Activated CD4-positive, alpha-beta memory T cell treated with anti-CD3 and anti-CD28 coated beads for 36 hours (primary cell): Measurements from ENCODE around the gene NKAIN4. TPM values are rescaled to one million over a fixed set of nuclear protein-coding genes. Genes with fewer than 3 reads are reported as not detected.

Experiments
- CTCF ChIA-PET: fragments of 350-600 bp; sonication (Branson Sonifier 250); formaldehyde crosslinking; loops from one replicate; lab custom pipeline; 2021; ENCODE audit warnings: antibody characterized with exemption, inconsistent platforms; lab: Charles Lee
- POLR2A ChIA-PET: fragments of 350-600 bp; sonication (Branson Sonifier 250); formaldehyde crosslinking; loops from one replicate; lab custom pipeline; 2021; ENCODE audit warnings: antibody characterized with exemption; lab: Charles Lee
- DNase-seq: peaks from one replicate; pipeline ENCODE4 v3.0.0-alpha.2; 2020
- H3K27ac Mint-ChIP-seq: one replicate; pipeline ENCODE4 v1.8.0; 2021; ENCODE audit warnings: mixed read lengths
- H3K27me3 Mint-ChIP-seq: one replicate; pipeline ENCODE4 v1.8.0; 2021; ENCODE audit warnings: mixed read lengths
- H3K36me3 Mint-ChIP-seq: one replicate; pipeline ENCODE4 v1.8.0; 2021; ENCODE audit warnings: mixed read lengths
- H3K4me1 Mint-ChIP-seq: one replicate; pipeline ENCODE4 v1.8.0; 2021; ENCODE audit warnings: low read depth, mixed read lengths
- H3K4me3 Mint-ChIP-seq: one replicate; pipeline ENCODE4 v1.8.0; 2021; ENCODE audit warnings: mild to moderate bottlenecking, mixed read lengths
- H3K9me3 Mint-ChIP-seq: one replicate; pipeline ENCODE4 v1.8.0; 2021; ENCODE audit warnings: mixed read lengths
- intact Hi-C: fragments of 100-400 bp; cut with micrococcal nuclease; formaldehyde crosslinking; loops from one replicate; pipeline ENCODE4 v1.15.1; 2023
- total RNA-seq, 2 experiments: library from RNA; stranded (reverse); gene quantifications; one replicate each; pipeline ENCODE4 v1.2.3, GENCODE V29; 2021

The NKAIN4 gene
- total RNA-seq, 2 experiments from 2014 or later = not detected

DNA sequence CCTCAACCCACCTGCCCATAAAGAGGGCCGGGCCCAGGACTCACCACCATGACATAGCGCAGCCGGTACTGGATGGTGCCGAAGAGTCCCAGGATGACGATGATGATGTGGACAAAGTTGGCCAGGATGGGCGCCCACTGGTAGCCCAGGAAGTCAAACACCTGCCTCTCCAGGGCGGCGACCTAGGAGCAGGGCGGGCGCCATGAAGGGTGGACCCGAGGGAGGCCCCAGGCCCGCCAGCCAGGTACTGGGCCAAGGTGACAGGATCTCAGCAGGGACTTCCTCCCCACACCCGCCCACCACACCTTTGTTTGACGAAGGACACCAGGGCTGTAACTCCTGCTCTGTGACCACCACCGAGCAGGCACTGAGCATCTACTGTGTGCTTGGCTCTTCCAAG, 4.4 kb downstream of the NKAIN4 start:
- intact Hi-C loops = no loop called here
- Mint-ChIP-seq H3K27me3 (peaks cover 35% of the 10 kb centered on the region), H3K4me1 (peaks cover 3% of the 10 kb centered on the region), H3K9me3 (no peaks in the 10 kb centered on the region), H3K36me3 (no peaks in the 10 kb centered on the region), H3K4me3 (no peak overlapping the region), H3K27ac (no peak overlapping the region)
- POLR2A ChIA-PET = no interaction called here
- CTCF ChIA-PET = interaction anchor here (1.3 kb wide), 1 partner anchor 25 kb away, joined by 6 read pairs; no protein-coding TSS in a partner anchor
- no peak for DNase-seq

DNA sequence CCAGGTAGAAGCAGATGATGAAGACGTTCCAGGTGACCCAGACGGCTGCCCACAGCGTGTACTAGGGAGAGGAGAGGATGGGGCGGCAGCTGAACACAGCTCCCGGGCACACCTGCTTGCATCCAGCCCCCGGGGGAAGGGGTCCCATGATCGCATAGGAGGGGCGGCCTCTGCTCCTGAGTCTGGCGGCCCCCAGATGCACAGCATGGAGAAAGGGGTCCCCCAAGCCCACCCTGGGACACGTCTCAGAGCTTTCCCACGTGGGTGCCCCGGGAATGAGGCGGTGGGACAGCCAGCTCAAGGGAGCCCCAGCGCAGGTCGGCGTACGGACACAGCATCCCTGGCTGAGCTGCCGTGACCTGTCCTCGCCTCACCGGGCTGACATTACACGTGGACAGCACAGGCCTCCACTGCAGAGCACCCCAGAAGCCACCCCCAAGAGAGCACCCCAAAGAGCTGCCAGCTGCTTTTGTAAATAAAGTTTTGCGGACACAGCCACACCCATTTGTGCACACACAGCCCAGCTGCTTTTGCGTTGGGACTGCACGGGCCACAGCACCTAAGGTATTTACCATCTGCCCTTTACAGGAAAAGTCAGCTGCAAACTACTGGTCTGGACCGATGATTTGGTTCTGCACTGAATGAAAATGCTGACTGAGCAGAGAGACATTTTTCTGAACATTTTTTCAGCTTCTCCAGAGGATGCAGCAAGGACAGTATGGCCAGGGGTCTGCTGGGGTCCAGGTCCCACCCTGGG, 5.2 kb downstream of the NKAIN4 start:
- Mint-ChIP-seq H3K4me1 (peaks cover 3% of the 10 kb centered on the region), H3K9me3 (no peaks in the 10 kb centered on the region), H3K27ac (no peak overlapping the region), H3K36me3 (no peaks in the 10 kb centered on the region), H3K27me3 (peaks cover 33% of the 10 kb centered on the region), H3K4me3 (no peak overlapping the region)
- intact Hi-C loops = no loop called here
- DNase-seq = no peak
- ChIA-PET POLR2A (no interaction called here), CTCF (interaction anchor here (0.8 to 1.3 kb wide), 2 partner anchors 24 to 26 kb away, joined by 4 to 6 read pairs; no protein-coding TSS in a partner anchor)

DNA sequence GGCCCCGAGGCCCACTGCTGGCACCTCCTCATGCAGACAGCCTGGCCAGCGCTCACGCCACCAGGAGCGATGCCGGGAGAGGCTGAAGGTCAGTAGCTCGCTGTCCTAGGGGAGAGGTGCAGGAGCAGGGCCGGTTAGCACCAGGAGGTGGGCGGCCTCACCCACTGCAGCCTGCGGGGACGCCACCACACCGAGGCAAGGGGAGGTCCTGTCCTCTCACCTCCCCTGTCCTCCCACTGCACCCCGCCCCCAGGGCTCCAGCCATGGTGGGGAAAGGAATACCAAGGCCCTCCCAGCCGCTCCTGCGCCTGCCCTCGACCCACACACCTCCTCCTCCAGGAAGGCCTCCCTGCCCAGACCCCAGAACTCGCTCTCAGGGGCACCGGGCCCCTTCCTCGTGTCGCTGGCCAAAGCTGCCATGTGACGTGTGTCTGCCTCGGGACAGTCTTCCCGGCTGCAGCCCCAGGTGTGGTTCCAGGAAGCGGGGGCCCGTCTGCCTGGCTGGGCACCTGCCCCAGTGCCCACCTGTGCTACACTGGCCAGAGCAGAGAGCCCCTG, 6.5 kb downstream of the NKAIN4 start:
- H3K27me3 Mint-ChIP-seq = peaks cover 34% of the 10 kb centered on the region
- H3K27ac Mint-ChIP-seq = no peak overlapping the region
- no peak for DNase-seq
- H3K36me3 Mint-ChIP-seq = no peaks in the 10 kb centered on the region
- no peaks in the 10 kb centered on the region for H3K4me1 Mint-ChIP-seq
- no peak overlapping the region for H3K4me3 Mint-ChIP-seq
- ChIA-PET POLR2A (no interaction called here), CTCF (interaction anchor here (1.6 kb wide), 1 partner anchor 24 kb away, joined by 5 read pairs; no protein-coding TSS in a partner anchor)
- H3K9me3 Mint-ChIP-seq = no peaks in the 10 kb centered on the region
- intact Hi-C loops = no loop called here

DNA sequence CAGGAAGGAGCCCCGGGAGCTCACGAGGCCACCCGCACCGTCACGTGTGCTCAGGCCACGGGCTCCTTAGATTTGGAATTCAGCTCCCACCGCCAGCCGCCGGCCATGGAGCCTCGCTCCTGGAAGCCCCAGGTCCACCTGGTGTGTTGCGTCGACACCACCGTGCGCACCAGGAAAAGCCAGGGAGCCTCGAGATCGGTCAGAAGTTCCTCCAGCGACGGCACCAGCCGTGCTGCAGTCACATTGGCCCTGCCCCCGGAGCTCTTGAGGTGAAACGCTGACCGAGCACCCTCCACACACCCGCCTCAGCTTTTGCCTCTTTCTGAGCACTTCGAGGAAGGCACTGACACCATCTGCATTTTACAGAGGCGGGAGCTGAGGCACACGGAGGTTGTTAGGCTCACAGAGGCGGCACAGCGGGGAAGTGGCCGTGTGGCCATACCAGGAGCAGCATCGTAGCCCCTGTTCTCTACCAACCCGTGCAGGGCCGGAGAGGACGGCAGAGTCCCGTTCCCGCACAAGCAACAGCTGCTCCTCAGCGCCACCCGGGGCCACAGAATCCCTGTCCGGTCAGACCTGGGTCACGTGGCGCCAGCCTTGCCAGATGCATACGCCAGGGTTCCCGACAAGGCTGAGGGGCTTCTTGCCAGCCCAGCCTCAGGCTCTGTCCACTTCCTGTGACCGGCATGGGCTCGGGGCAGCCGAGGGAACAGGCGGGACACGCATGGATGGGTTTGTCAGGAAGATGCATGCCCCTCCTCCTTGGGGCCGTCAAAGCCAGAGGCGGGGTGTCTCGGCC, 7.6 kb downstream of the NKAIN4 start:
- Mint-ChIP-seq H3K4me1 (no peaks in the 10 kb centered on the region), H3K4me3 (no peak overlapping the region), H3K9me3 (no peaks in the 10 kb centered on the region), H3K27ac (no peak overlapping the region), H3K27me3 (peaks cover 34% of the 10 kb centered on the region), H3K36me3 (no peaks in the 10 kb centered on the region)
- DNase-seq = no peak
- POLR2A ChIA-PET = no interaction called here
- CTCF ChIA-PET = interaction anchor here (1.6 kb wide), 1 partner anchor 23 kb away, joined by 5 read pairs; no protein-coding TSS in a partner anchor
- intact Hi-C loops = no loop called here

DNA sequence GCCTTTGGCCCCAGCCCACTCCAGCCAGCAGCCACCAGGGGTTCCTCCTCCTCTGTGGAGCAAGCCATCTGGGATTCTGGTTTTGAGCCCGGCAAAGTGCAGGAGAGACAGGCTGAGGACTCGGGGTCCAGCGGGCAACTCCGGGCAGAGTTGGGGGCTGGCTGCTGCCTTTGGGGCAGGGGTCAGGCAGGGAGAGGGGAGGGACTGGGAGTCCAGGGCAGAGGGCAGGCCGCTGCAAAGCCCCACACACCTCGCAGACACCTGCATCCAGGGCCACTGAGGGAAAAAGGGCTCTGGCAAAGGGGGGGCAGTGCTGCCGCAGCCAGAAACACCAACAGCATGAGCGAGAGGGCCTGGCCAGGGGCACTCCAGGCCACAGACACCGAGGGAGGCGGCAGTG, 9.8 kb downstream of the NKAIN4 start:
- no peak overlapping the region for H3K27ac Mint-ChIP-seq
- peaks cover 25% of the 10 kb centered on the region for H3K27me3 Mint-ChIP-seq
- no peak overlapping the region for H3K4me3 Mint-ChIP-seq
- CTCF ChIA-PET = no interaction called here
- no peaks in the 10 kb centered on the region for H3K36me3 Mint-ChIP-seq
- H3K4me1 Mint-ChIP-seq = no peaks in the 10 kb centered on the region
- no peaks in the 10 kb centered on the region for H3K9me3 Mint-ChIP-seq
- DNase-seq = no peak
- intact Hi-C loops = no loop called here
- POLR2A ChIA-PET = no interaction called here

DNA sequence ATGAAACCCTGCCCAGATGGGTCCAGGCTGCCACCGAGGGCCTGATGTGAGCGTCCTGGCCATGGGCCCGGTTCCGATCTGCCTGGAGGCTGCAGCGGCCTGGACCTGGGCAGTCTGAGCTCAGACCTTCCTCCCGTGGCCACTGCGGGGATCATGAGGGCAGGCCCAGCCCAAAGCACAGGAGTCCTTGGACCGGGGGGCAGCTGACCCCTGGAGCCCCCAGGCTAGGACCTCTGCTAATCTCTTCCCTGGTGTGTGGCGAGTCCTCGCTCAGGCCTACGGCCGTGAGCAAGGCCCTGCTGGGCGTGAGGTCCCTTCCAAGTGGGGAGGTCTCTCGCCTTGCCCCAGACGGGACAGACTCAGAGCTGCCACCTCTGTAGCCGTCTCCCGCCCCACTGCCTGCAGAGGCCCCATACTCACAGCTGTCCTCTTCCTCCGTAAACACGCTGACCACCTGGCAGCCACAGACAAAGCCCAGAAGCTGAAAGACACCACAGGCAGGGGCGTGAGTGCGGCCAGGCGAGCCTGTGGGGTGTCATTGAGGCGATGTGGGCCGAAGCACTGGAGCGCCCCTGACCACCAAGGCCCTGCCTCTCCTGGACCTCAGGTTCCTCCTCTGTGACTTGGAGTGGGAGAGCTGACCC, 10.5 kb downstream of the NKAIN4 start:
- no peak overlapping the region for H3K27ac Mint-ChIP-seq
- CTCF ChIA-PET = no interaction called here
- no peak overlapping the region for H3K4me3 Mint-ChIP-seq
- no peaks in the 10 kb centered on the region for H3K4me1 Mint-ChIP-seq
- POLR2A ChIA-PET = no interaction called here
- no peak for DNase-seq
- H3K36me3 Mint-ChIP-seq = no peaks in the 10 kb centered on the region
- peaks cover 18% of the 10 kb centered on the region for H3K27me3 Mint-ChIP-seq
- H3K9me3 Mint-ChIP-seq = no peaks in the 10 kb centered on the region
- intact Hi-C loops = no loop called here

DNA sequence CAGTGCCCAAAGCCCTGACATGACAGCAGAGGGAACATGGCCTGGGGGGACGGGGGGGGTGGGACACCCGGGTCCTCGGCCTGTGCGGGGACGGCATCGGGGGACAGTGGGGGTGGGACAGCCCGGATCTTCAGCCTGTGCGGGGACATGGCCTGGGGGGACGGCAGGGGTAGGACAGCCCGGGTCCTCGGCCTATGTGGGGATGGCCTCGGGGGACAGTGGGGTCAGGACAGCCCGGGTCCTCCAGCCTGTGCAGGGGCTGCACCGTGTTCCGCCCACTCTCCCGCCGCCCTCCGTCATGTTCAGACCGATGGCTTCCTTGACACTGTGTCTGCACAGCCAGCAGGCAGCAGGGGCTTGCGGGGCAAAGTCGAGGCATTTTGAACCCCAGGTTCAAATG, 11.5 kb downstream of the NKAIN4 start:
- intact Hi-C loops = no loop called here
- Mint-ChIP-seq H3K4me1 (no peaks in the 10 kb centered on the region), H3K36me3 (no peaks in the 10 kb centered on the region), H3K4me3 (no peak overlapping the region), H3K27ac (no peak overlapping the region), H3K9me3 (no peaks in the 10 kb centered on the region), H3K27me3 (peaks cover 13% of the 10 kb centered on the region)
- no peak for DNase-seq
- ChIA-PET CTCF (no interaction called here), POLR2A (no interaction called here)

DNA sequence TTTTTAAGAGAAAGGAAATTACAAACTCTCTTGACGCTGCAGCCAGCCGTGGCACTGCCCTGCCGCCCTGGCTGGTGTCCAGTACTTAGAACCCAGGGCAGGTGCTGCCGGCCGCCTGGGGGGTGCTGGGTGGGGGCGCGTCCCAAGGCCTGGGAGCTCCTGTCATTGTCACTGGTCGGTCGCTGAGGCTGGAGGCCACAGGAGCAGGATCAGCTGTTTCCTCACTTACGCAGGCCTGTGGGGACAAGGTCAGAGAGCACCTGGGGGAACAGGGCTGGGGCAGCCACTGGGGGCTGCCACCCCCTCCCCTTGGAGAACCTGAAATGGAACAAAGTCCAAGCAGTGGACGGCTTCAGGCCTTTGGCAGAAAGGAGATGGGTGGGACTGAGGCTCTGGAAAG, 13.0 kb downstream of the NKAIN4 start:
- peaks cover 13% of the 10 kb centered on the region for H3K27me3 Mint-ChIP-seq
- ChIA-PET CTCF (interaction anchor here (1.0 to 2.8 kb wide), 2 partner anchors 12 to 18 kb away, joined by 3 to 8 read pairs; no protein-coding TSS in a partner anchor), POLR2A (no interaction called here)
- no peak overlapping the region for H3K27ac Mint-ChIP-seq
- H3K9me3 Mint-ChIP-seq = no peaks in the 10 kb centered on the region
- no peak for DNase-seq
- no peak overlapping the region for H3K4me3 Mint-ChIP-seq
- intact Hi-C loops = no loop called here
- no peaks in the 10 kb centered on the region for H3K4me1 Mint-ChIP-seq
- no peaks in the 10 kb centered on the region for H3K36me3 Mint-ChIP-seq

DNA sequence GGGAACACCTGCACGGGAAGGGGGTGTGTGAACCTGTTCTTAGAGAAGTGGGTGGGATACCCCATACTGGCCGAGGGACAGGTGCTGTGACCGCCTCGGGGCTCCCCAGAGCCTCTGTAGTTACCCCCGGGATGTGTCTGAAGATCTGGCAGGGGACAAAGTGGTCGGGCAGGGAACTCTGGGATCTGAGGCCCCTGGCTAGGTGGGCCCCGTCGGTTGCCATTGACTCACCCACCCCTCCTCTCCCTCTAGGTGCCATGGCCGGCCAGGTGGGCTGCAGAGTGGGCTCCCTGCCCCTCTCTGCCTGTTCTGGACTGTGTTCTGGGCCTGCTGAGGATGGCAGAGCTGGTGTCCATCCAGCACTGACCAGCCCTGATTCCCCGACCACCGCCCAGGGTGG, 14.3 kb downstream of the NKAIN4 start:
- peaks cover 7% of the 10 kb centered on the region for H3K27me3 Mint-ChIP-seq
- H3K36me3 Mint-ChIP-seq = no peaks in the 10 kb centered on the region
- ChIA-PET CTCF (interaction anchor here (2.8 kb wide), 1 partner anchor 16 kb away, joined by 8 read pairs; no protein-coding TSS in a partner anchor), POLR2A (no interaction called here)
- intact Hi-C loops = no loop called here
- H3K4me1 Mint-ChIP-seq = no peaks in the 10 kb centered on the region
- no peak overlapping the region for H3K4me3 Mint-ChIP-seq
- no peaks in the 10 kb centered on the region for H3K9me3 Mint-ChIP-seq
- no peak for DNase-seq
- H3K27ac Mint-ChIP-seq = no peak overlapping the region

DNA sequence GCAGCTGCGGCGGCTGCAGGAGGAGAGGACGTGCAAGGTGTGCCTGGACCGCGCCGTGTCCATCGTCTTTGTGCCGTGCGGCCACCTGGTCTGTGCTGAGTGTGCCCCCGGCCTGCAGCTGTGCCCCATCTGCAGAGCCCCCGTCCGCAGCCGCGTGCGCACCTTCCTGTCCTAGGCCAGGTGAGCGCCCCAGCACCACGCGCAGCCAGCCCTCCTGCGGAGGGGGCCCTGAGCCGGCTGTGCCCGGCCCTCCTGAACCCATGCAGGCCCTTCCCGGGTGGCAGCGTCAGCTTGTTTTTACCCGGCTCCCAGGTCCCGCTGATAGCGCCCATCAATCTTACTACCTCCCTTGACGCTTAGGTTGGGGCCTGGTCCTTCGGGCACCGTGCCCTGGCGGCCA, 14.8 kb downstream of the NKAIN4 start:
- CTCF ChIA-PET = interaction anchor here (2.8 kb wide), 1 partner anchor 16 kb away, joined by 8 read pairs; no protein-coding TSS in a partner anchor
- intact Hi-C loops = no loop called here
- H3K4me3 Mint-ChIP-seq = no peak overlapping the region

DNA sequence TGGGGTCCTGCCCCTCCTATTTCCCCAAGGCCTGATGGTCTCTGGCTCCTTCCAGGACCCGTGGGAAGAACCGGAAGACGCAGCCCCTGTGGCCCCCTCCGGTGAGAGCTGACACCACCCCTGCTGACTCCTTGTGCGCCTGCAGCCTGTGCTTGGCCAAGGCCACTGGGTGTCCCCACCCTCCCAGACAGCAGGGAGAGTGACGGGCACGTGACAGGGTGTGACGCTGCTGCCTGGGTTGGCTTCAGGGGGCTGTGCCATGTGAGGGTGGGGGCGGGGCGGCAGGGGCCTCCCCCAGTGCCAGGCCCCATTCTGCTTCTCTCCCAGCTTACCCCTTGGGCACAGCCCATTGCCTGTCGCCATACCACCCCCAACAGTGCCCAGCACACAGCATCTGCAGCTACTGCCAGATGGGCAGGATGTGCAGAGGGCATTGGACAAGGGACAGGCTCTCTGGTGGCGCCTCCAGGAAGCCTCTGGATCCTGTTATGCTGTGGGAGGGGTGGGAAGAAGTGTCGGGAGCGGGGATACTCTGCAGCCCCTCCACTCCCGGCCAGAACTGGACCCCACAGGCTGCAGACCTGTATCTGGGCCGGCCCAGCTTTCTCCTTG, 15.6 kb downstream of the NKAIN4 start:
- no peaks in the 10 kb centered on the region for H3K36me3 Mint-ChIP-seq
- H3K27ac Mint-ChIP-seq = no peak overlapping the region
- intact Hi-C loops = no loop called here
- ChIA-PET POLR2A (no interaction called here), CTCF (interaction anchor here (2.8 kb wide), 1 partner anchor 15 kb away, joined by 8 read pairs; no protein-coding TSS in a partner anchor)
- DNase-seq = no peak
- H3K27me3 Mint-ChIP-seq = peaks cover 6% of the 10 kb centered on the region
- peaks cover 3% of the 10 kb centered on the region for H3K4me1 Mint-ChIP-seq
- H3K4me3 Mint-ChIP-seq = no peak overlapping the region
- H3K9me3 Mint-ChIP-seq = no peaks in the 10 kb centered on the region

More for the DNA sequence above, 14.8 kb downstream of the NKAIN4 start:
- H3K4me1 Mint-ChIP-seq = peaks cover 3% of the 10 kb centered on the region
- H3K36me3 Mint-ChIP-seq = no peaks in the 10 kb centered on the region
- no peak overlapping the region for H3K27ac Mint-ChIP-seq
- H3K9me3 Mint-ChIP-seq = no peaks in the 10 kb centered on the region
- DNase-seq = no peak
- POLR2A ChIA-PET = no interaction called here
- H3K27me3 Mint-ChIP-seq = peaks cover 7% of the 10 kb centered on the region
